ENCODE measurements around the gene PRSS23. TPM values are rescaled to one million over a fixed set of nuclear protein-coding genes. Genes with fewer than 3 reads are reported as not detected.
A peak's percentile ranks its signal among the peaks of the same experiment; 100 is the strongest.
"Not testable (repeated sequence)": the region's sequence is repeated elsewhere in the genome, so short reads cannot be mapped to it uniquely, and the experiment has no call there.

PRSS23 gene
- total RNA-seq, 1 donor from 2014 or later, result 40.3 TPM

- TF ChIP-seq CTCF (IDR thresholded peaks at IDR 0.05), result peak; percentile 74
- ATAC-seq, result peak; percentile 39 to 77
- no peaks in the 10 kb centered on the region for H3K27me3 ChIP-seq (ENCODE audit: low read depth)
- no peaks in the 10 kb centered on the region for H3K9me3 ChIP-seq
- no peak for DNase-seq
- no peak overlapping the region for H3K27ac ChIP-seq
- intact Hi-C loops (cut with DNase I), result loop anchor here (5.0 kb wide), 1 partner anchor 361 kb away; no protein-coding TSS in a partner anchor
- H3K4me3 ChIP-seq, result no peak overlapping the region
- peaks cover 15% of the 10 kb centered on the region for H3K4me1 ChIP-seq
- H3K36me3 ChIP-seq, result no peaks in the 10 kb centered on the region
These were observed 18.3 kb downstream of the PRSS23 start for GRCh38 chr11:86818462-86819192.

DNA sequence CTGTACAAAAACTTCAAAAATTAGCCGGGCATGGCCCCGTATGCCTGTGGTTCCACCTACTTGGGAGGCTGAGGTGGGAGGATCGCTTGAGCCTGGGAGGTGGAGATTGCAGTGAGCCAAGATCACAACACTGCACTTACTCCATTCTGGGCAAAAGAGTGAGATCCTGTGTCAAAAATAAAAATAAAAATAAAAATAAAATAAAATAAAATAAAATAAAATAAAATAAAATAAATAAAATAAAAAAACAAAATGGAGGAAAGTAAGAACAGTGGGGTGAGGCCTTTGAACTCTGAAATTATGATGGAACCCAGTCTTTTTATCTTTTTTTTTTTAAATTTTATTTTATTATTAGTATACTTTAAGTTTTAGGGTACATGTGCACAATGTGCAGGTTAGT is 23.8 kb downstream of the PRSS23 start:
- H3K4me1 ChIP-seq; H3K4me3 ChIP-seq; H3K27me3 ChIP-seq (ENCODE audit: low read depth); H3K27ac ChIP-seq; intact Hi-C loops (cut with DNase I); DNase-seq; H3K36me3 ChIP-seq; H3K9me3 ChIP-seq; ATAC-seq: not testable (repeated sequence)

- intact Hi-C loops (cut with DNase I); H3K4me1 ChIP-seq; ATAC-seq: not testable (repeated sequence)
These were observed 34.0 kb downstream of the PRSS23 start for GRCh38 chr11:86834376-86834775.

DNA sequence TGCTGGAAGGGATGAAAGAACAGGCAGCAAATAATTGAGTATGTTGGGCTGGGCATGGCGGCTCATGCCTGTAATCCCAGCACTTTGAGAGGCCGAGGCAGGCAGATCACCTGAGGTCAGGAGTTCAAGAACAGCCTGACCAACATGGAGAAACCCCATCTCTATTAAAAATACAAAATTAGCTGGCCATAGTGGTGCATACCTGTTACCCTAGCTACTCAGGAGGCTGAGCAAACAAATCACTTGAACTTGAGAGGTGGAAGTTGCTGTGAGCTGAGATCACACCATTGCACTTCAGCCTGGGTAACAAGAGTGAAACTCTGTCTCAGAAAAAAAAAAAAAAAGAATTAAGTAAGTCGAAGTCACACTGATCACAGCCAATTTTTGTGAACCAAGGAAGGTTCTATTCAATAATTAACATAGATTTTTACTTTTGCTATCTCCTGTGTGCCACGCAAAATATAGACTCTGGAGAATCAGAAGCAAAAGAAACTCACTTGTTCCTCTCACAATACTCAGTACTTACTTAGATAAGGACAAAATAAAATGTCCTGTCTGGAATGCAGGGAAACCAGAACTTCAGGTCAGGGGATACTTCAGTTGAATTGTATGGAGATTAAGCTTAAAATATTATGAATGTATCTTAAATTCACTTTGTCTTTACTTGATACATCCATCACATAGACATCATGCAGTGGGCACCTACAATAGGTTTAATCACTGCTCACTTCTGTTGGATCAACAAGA is 44.6 kb downstream of the PRSS23 start:
- H3K4me3 ChIP-seq; H3K4me1 ChIP-seq; H3K36me3 ChIP-seq; intact Hi-C loops (cut with DNase I); H3K27me3 ChIP-seq (ENCODE audit: low read depth); H3K9me3 ChIP-seq; DNase-seq: not testable (repeated sequence)
- H3K27ac ChIP-seq, result peak overlapping the region; percentile 49
- peak; percentile 94 to 99 for ATAC-seq

More at GRCh38 chr11:86834376-86834775, 34.0 kb downstream of the PRSS23 start:
- H3K9me3 ChIP-seq; H3K4me3 ChIP-seq; DNase-seq; H3K36me3 ChIP-seq; H3K27me3 ChIP-seq (ENCODE audit: low read depth); H3K27ac ChIP-seq: not testable (repeated sequence)

DNA sequence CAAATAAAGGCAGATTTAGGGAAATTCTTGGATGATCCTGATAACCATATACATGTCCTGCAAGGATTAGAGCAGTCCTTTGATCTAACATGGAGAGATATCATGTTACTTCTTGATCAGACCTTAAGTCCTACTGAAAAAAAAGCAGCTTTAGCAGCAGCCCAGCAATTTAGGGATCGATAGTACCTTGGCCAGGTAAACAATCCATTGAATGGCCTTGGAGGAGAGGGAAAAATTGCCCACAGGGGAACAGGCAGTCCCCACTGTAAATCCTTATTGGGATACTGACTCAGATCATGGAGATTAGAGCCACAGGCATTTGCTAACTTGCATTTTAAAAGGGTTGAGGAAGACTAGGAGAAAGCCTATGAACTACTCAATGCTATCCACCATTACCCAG is 47.8 kb downstream of the PRSS23 start:
- H3K4me3 ChIP-seq, result no peak overlapping the region
- H3K36me3 ChIP-seq, result no peaks in the 10 kb centered on the region
- H3K9me3 ChIP-seq, result no peaks in the 10 kb centered on the region
- no peak for TF ChIP-seq CTCF (IDR thresholded peaks at IDR 0.05)
- no peak overlapping the region for H3K27ac ChIP-seq
- H3K27me3 ChIP-seq (ENCODE audit: low read depth), result no peaks in the 10 kb centered on the region
- intact Hi-C loops (cut with DNase I), result no loop called here
- H3K4me1 ChIP-seq, result peaks cover 3% of the 10 kb centered on the region
- ATAC-seq, result no peak
- DNase-seq, result no peak

GRCh38 chr11:86849679-86850078 is 49.3 kb downstream of the PRSS23 start:
- Histone ChIP-seq H3K27me3 (ENCODE audit: low read depth) (no peaks in the 10 kb centered on the region), H3K9me3 (no peaks in the 10 kb centered on the region), H3K4me3 (no peak overlapping the region), H3K27ac (no peak overlapping the region), H3K4me1 (peaks cover 3% of the 10 kb centered on the region), H3K36me3 (no peaks in the 10 kb centered on the region)
- DNase-seq, result no peak
- intact Hi-C loops (cut with DNase I), result no loop called here
- peak; percentile 55 to 63 for ATAC-seq
- no peak for TF ChIP-seq CTCF (IDR thresholded peaks at IDR 0.05)

Other genes with a start within 250 kb of the PRSS23 start
- 18.6 TPM for gene ME3, start 127.9 kb upstream of the PRSS23 start, total RNA-seq
- gene FZD4, start 154.9 kb downstream of the PRSS23 start, total RNA-seq, result 51.1 TPM
- 22.3 TPM for gene TMEM135, start 237.4 kb downstream of the PRSS23 start, total RNA-seq

All from lower lobe of right lung (tissue), 2 donors.